Cardiac muscle cell (in vitro differentiated cells and primary cell): ENCODE data around the gene KCNQ1. TPM values are rescaled to one million over a fixed set of nuclear protein-coding genes. Genes with fewer than 3 reads are reported as not detected.

Experiments used
- DNase-seq, 2 donors: peaks; one replicate each; pipeline versions ENCODE4 v3.0.0 to v3.0.0-alpha.2; 2010 to 2017; ENCODE audit warnings: low read depth in 1 of 2, low spot score in 1 of 2
- H3K27ac ChIP-seq: fragments of 200-600 bp; sonication (generic); 2 replicates; pipeline ENCODE4 v1.5.1; 2016
- H3K27me3 ChIP-seq: fragments of 200-600 bp; sonication (generic); 2 replicates; pipeline ENCODE4 v1.6.0; 2016; ENCODE audit warnings: control low read depth
- H3K36me3 ChIP-seq: fragments of 200-600 bp; sonication (generic); 2 replicates; pipeline ENCODE4 v1.5.1; 2016; ENCODE audit warnings: control low read depth
- H3K4me1 ChIP-seq: fragments of 200-600 bp; sonication (generic); 2 replicates; pipeline ENCODE4 v1.8.1; 2017; ENCODE audit warnings: low read depth, mild to moderate bottlenecking, mixed run types
- H3K4me3 ChIP-seq: fragments of 200-600 bp; sonication (generic); 2 replicates; pipeline ENCODE4 v1.5.1; 2016; ENCODE audit warnings: mild to moderate bottlenecking
- H3K9me3 ChIP-seq: fragments of 200-600 bp; sonication (generic); 2 replicates; pipeline ENCODE4 v1.5.1; 2017; ENCODE audit warnings: low read depth, mild to moderate bottlenecking, control low read depth
- polyA plus RNA-seq: library from polyadenylated mRNA; unstranded; fragments of >200 nt; fragmentation: Nextera tagmentation; extraction: Ambion mirVana; gene quantifications from 2 replicates; pipeline ENCODE4 v1.2.1, GENCODE V29; 2016
- total RNA-seq: library from RNA; depleted of rRNA; stranded (reverse); fragments of >200 nt; gene quantifications from 2 replicates; pipeline ENCODE4 v1.2.3, GENCODE V29; 2016
- TF ChIP-seq, protein P1 (sequence below): IDR thresholded peaks from 2 replicates; pipeline ENCODE4 v1.5.1; 2012; ENCODE audit warnings: low read depth, mild to moderate bottlenecking, low read length

Gene KCNQ1
- total and polyA plus RNA-seq, 2 experiments from 2014 or later: 13.9 to 18.6 TPM

DNA sequence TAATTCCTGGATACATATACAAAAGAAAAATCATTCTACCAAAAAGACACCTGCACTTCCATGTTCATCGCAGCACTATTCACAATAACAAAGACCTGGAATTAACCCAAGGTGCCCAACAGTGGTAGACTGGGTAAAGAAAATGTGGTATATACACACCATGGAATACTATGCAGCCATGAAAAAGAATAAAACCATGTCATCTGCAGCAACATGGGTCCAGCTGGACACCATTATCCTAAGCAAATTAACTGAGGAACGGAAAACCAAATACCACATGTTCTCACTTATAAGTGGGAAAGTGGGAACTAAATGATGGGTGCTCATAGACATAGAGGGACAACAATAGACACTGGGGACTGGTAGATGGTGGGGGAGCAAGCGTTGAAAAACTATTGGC is 5.0 kb upstream of the KCNQ1 start:
- Histone ChIP-seq H3K4me3 (no peak overlapping the region), H3K4me1 (no peaks in the 10 kb centered on the region), H3K9me3 (no peaks in the 10 kb centered on the region), H3K27ac (no peak overlapping the region), H3K36me3 (no peaks in the 10 kb centered on the region), H3K27me3 (peaks cover 86% of the 10 kb centered on the region)
- DNase-seq: no peak
- TF ChIP-seq, protein P1, sequence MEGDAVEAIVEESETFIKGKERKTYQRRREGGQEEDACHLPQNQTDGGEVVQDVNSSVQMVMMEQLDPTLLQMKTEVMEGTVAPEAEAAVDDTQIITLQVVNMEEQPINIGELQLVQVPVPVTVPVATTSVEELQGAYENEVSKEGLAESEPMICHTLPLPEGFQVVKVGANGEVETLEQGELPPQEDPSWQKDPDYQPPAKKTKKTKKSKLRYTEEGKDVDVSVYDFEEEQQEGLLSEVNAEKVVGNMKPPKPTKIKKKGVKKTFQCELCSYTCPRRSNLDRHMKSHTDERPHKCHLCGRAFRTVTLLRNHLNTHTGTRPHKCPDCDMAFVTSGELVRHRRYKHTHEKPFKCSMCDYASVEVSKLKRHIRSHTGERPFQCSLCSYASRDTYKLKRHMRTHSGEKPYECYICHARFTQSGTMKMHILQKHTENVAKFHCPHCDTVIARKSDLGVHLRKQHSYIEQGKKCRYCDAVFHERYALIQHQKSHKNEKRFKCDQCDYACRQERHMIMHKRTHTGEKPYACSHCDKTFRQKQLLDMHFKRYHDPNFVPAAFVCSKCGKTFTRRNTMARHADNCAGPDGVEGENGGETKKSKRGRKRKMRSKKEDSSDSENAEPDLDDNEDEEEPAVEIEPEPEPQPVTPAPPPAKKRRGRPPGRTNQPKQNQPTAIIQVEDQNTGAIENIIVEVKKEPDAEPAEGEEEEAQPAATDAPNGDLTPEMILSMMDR: no peak

DNA sequence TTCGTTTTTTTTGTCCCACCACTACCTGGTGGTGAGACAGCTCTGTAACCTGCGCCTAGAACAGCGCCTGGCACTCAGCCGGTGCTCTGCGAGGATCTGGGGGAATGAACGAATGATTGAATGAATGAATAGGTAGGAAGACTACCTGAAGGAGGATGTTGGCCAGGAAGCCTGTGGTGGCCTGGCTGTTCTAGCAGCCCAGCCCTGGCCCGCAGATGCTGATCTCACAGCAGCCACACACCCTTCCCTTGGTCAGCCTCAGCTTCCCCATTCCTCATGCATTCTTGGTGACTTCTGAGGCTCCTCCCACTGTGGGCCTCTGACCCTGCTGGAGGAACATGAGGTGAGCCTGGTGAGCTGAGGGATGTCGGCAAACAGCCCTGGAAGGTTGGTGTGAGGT is 4.2 kb upstream of the KCNQ1 start:
- Histone ChIP-seq H3K27ac (no peak overlapping the region), H3K27me3 (peaks cover 93% of the 10 kb centered on the region), H3K36me3 (no peaks in the 10 kb centered on the region), H3K4me3 (no peak overlapping the region), H3K4me1 (no peaks in the 10 kb centered on the region), H3K9me3 (no peaks in the 10 kb centered on the region)
- TF ChIP-seq, protein P1: no peak
- no peak for DNase-seq

DNA sequence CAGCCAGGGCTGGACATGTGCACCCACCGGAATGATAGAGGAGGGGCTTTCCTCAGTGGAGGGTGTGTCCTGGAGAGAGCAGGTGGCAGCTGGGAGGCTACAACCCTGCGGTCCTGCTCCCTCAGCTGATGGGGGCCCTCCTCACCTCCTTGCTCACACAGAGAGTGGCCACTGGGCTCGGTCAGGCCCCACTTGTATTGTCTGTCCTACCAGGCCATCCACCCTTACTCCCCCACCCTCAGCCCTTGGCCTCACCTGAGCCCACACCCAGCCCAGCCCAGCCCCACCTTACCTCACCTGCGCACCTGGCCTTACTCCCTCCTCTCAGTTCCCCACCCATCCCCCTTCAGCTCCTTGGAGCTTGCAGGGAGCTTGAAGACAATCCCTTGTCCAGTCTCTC is 3.6 kb upstream of the KCNQ1 start:
- Histone ChIP-seq H3K4me3 (no peak overlapping the region), H3K27me3 (peaks cover 93% of the 10 kb centered on the region), H3K4me1 (no peaks in the 10 kb centered on the region), H3K9me3 (no peaks in the 10 kb centered on the region), H3K27ac (no peak overlapping the region), H3K36me3 (no peaks in the 10 kb centered on the region)
- TF ChIP-seq, protein P1: no peak
- no peak for DNase-seq

DNA sequence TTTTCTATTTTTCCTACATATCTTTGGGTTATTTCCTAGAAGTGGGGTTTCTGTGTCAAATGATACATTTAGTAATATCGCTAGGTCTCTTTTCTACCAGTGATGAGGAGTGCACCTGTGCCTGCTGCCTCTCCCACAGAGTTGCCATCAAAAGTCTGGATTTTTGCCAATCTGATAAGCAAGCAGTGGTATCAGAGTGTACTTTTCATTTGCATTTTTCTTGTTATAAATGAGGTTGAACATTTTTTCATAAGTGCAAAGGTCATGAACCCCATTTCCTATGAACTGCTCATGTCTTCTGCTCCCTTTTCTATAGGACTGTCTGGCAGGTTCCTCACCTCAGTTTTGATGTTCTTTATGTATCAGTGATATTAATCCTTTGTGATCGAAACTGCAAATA is 2.2 kb upstream of the KCNQ1 start:
- H3K4me1 ChIP-seq: no peaks in the 10 kb centered on the region
- TF ChIP-seq, protein P1: no peak
- H3K4me3 ChIP-seq: no peak overlapping the region
- DNase-seq: no peak
- no peak overlapping the region for H3K27ac ChIP-seq
- H3K27me3 ChIP-seq: peaks cover 95% of the 10 kb centered on the region
- H3K9me3 ChIP-seq: no peaks in the 10 kb centered on the region
- no peaks in the 10 kb centered on the region for H3K36me3 ChIP-seq

DNA sequence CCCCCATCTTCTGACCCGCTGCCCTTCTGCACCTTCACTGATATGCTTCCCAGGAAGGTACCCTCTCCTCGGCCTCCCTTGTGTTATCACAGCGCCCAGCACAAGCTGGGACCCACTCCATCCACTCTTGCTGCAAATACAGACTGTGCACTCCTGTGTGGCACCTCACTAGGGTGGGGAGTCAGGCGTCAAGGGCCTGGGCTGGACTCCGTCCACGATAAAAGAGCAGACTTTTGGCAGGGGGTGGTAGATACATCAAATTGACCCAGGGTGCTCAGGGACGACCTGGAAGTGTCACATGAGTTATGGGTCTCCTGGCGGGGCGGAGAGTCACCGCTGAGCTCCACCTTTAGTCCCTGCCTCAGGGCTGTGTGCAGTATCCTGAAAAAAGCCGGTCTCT is 1.4 kb upstream of the KCNQ1 start:
- Histone ChIP-seq H3K27ac (no peak overlapping the region), H3K9me3 (no peaks in the 10 kb centered on the region), H3K4me1 (no peaks in the 10 kb centered on the region), H3K4me3 (no peak overlapping the region), H3K36me3 (no peaks in the 10 kb centered on the region), H3K27me3 (peaks cover 95% of the 10 kb centered on the region)
- no peak for DNase-seq
- TF ChIP-seq, protein P1: no peak
